ENCODE results near the gene PCCA.

PCCA gene

DNA sequence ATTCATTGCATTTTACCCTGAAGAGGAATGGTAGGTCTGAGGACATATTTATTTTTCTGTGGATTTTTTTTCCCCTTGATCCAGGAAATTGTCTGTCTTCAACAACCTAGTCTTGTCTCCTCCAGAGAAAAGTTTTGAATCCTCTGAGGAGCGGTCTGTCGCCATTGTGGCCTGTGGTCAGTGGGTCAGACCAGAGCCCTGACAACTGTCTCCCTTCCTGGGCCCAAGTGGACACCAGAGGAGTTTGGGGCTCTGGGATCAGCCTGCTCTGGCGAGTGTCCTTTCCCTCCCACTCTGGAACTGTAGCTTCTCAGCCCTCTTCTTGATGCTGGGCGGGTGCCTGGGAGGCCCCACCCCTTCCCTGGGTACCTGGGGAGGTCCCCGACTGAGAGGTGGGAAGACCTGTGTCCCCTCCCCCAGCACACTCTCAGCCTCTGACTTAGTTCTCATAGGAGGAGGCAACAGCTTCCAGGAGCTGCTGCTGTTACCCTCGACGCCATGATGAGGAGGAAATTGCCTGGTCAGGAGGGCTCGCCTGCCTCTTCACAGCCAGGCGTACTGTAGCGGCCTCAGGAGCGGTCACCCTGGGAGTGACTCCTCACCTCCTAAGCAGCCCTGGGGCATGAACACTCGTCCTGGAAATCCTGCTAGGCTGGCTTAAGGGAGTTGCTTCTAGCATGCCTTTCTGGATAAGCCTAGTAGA is 389.4 kb downstream of the PCCA start:
- no peak for DNase-seq

DNA sequence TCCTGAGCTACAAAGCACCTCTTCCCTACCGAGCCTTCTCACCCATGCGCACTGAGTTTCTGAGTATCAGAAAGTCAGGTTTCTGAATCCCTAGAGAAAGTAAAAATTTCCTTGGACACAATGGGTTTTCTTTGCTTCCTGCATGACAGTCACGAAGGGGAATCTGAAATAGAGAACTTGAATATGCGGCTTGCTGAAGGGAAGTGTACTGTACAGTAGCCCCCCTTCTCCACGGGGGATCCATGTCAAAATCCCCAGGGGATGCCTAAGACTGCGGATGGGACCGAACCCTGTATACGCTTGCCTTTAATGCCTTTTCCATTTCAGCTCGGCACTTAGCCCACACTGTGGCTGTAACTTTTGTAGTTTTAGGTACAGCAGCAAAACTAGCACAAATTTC is 391.8 kb downstream of the PCCA start:
- DNase-seq = no peak

DNA sequence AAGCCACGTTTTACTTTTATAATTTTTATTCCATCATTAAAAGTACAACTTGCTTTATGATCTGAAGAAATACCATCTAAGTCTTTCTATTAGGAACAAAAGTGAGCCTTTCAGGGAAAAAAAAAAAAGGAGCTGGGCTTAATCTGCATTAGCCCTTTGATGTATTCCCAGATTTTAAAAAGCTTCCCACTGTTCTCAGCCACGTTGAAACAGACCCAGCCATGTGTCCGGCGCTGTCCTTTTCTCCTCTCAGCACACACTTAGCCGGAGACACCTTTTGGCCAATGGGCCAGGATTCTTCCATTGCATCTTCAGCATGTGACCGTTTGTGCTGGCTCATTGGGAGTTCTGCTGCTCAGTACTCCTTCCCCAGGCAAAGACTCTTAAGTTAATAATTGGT is 394.2 kb downstream of the PCCA start:
- no peak for DNase-seq

- DNase-seq = no peak
These were observed 395.0 kb downstream of the PCCA start for GRCh38 chr13:100483841-100484381.

- DNase-seq = no peak
These were observed 395.8 kb downstream of the PCCA start for GRCh38 chr13:100484702-100485101.

DNA sequence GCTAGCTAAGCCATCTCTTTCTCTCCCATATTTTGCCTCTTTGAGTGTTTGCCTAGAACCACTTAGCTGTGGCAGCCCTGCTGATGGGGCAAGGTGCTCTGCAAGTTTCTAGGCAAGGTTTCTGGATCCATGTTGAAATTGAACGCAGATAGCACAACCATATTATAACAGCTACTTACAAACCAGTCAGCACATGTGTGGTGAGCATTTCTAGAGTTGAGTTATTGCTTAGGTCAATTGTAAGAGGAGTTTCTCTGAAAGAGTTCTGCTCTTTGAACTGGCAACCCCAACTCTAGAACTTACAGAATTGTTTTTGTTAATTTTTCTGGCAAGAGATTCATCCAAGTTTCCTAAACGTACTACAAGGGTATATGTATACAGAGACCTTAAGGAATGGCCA is 396.4 kb downstream of the PCCA start:
- DNase-seq = no peak

DNA sequence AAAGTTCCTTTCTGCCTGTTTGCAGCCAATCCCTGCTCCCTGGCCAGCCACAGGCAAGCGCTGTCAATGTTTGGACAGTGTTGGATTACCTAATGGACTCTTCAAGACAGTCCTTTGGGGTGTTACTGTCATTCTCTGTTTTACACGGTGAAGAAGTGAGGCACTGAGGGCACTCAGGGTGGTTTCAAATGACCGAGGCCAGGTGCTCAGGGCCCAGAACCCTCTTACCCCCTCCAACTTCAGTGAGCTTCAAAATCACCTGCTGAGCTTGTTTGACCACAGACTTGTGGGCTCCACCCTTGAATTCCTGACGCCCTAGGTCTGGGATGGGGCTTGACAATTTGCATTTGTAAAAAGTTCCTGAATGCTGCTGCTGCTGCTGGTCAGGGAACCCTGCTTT is 401.8 kb downstream of the PCCA start:
- no peak for DNase-seq

DNA sequence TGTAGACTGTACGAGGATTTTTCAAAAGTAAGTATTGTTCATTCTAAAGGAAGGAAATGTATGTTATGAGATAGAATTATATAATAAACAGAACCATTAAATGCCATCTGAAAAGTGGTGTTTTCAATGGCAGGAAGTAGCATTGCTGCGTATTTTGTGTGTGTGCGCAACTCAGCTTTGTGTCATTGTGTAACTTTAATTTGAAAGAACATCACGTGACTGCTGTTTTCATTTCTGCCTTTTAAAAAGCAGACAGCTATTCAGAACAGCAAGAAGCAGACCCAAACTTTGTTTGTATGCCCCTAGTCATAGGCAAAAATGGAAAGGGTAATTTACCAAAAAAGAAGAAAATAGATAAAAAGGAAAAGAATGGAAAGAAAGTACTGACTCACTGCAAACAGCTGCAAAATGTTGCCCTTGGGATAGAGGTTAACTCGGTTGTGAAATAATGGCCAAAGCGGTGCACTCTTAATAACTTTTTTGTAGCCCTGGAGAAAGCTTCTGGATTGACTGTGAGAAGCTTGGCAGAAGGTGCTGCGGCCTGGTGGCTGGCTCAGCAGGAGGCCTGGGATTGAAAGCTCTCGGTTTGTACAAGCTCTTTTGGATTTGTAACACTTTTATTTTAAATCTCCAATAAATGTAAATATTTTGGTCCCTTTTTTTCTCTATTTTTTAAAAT is 402.4 kb downstream of the PCCA start:
- no peak for DNase-seq

DNA sequence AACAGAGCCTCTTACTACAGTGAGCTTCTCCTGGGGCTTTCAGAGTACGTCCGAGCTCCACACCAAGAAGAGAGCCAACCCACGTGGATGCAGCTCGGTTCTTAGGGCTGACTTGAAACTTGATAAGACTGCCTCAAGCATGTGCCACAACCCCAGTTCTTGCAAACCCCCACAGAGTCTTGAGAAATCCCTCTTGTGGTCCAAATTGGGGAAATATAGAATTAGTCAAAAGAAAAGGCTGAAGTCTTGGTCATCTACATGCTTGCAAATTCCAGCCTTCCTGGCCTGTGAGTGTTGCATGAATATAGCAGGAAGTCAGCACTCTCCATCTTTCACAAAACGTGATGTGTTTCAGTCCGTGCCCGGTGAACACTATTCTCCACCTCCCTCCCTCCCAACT is 404.5 kb downstream of the PCCA start:
- no peak for DNase-seq

- no peak for DNase-seq
These were observed 406.6 kb downstream of the PCCA start for GRCh38 chr13:100495455-100495854.

DNA sequence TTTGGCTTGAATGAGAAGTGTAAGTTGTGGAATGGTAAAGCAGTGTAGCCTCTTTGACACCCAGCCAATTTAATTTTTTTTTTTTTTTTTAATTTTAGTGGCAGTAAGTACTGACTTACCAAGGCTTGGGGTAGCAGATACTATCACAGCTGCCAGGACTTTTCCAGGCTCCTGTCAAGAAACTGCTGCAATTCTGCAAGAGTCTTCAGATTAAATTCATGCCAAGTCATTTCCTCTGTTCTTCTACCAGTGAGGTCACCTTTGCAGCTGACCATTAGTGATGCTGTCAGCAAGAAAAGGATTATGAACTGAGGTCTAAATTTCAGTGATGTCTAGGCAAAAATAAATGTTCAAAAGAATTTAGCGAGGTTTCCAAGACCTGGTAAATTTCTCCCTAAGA is 408.5 kb downstream of the PCCA start:
- DNase-seq = no peak

GRCh38 chr13:100502446-100502845 is 413.6 kb downstream of the PCCA start:
- no peak for DNase-seq

DNA sequence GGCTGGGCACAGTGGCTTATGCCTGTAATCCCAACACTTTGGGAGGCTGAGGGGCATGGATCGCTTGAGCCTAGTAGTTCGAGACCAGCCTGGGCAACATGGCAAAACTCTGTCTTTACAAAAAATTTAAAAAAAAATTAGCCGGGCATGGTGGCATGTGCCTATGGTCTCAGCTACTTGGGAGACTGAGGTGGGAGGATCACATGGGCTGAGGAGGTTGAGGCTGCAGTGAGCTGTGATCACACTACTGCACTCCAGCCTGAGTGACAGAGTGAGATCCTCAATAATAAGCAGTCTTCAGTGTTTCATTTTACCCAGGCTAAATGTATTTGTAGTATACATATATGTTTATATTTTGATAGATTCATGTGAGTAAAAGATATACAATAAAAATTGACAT is 414.7 kb downstream of the PCCA start:
- DNase-seq = no peak

GRCh38 chr13:100506154-100506553 is 417.3 kb downstream of the PCCA start:
- DNase-seq = no peak

GRCh38 chr13:100506600-100507422 is 417.9 kb downstream of the PCCA start:
- peak; percentile 20 for DNase-seq

GRCh38 chr13:100508455-100508854 is 419.6 kb downstream of the PCCA start:
- DNase-seq = no peak

DNA sequence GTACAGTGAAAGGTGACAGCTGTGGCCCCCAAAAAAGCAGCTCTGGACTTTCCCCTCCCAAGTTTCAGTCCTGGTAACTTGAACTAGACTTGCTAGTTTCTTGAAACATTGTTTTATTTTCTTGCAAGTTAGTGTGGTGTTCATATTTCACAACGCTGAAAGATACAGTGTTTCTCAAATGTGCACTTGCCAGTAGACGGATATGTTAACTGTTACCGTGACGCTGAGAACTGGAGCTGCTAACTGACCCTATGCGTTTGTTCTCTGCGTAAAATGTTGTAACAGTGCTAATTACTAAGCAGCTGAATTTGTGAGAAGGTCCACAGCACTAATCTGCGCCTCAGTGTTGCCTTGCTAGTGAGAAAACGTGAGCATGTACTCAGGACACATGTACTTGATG is 420.1 kb downstream of the PCCA start:
- no peak for DNase-seq

DNA sequence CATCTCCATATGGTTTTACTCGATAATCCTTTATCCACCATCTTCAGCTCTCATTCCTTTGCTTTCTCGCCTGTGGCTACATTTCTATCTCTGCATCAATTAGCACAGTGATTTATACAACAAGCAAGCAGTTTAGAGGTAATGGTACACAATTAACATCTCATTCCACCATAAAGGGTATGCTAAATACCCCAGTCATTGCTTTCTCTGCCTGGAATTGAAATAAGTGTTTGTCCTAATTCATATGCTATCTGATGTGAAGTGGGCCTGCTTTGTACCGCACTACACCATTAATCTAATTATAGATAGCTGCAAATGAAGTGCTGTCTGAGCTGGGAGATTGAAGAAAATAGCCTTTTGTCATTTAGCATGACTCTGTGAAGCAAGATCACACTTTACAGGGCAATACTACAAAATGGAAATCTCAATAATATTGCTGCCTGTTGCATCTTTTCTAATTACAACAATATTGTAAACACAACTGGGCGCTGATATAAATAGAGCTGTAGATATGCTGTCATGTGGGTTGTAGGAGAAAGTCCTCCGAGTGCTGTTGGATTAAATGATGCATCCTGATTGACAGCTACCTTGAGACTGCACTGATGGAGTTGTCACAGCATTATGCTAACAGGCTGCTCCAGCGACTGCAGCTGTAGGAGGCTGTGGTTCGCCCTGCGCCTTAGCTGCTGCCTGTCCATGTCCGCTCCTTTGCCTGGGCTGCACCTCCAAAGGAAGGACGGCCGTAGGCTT is 421.5 kb downstream of the PCCA start:
- DNase-seq = no peak

DNA sequence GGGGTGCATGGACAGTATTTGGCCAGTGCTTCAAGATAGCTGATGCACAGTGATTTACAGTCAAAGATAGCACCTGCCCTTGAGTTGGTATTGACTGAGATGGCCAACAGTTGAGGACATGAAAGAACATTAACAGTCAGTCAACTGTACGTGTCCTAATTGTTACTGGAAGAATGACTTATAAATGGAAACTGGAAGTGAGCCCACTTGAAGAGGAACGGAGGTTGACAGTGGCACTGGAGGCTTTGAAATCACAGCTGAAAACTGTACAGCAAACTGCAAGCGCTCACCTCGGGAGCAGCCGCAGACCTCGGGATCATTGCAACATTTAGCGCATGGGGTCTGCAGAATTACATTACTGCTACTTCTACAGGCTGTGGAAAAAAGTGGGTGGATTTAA is 422.6 kb downstream of the PCCA start:
- no peak for DNase-seq

DNA sequence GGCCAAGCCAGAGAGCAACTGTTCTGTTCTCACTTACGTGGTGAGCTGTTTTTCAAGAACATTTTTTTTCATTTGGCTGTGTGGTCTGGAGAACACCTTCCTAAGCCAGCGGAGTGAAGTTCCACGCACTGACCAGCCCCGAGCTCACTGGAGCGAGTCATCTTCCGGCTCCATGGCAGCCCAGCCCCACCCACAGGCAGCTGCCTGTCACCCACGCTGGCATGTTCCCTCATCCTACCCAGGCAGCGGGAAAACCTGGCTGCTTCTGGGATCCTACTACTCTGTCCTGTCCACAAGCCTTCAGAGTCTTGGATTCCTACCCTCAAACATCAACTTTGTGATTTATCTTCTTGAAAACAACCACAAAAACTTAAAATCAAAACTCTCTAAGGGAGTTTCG is 423.5 kb downstream of the PCCA start:
- no peak for DNase-seq

GRCh38 chr13:100513171-100513570 is 424.3 kb downstream of the PCCA start:
- DNase-seq = no peak

GRCh38 chr13:100513987-100514670 is 425.2 kb downstream of the PCCA start:
- no peak for DNase-seq

Measured in GDM1 (cell line).